ENCODE results near the gene EXOC3L4. TPM values are rescaled to one million over a fixed set of nuclear protein-coding genes. Genes with fewer than 3 reads are reported as not detected.
"Not testable (repeated sequence)": the region's sequence is repeated elsewhere in the genome, so short reads cannot be mapped to it uniquely, and the experiment has no call there.

Gene EXOC3L4
- polyA plus RNA-seq, 1 of the 3 experiments (the other 2 are of a cell fraction): 0.46 TPM

DNA sequence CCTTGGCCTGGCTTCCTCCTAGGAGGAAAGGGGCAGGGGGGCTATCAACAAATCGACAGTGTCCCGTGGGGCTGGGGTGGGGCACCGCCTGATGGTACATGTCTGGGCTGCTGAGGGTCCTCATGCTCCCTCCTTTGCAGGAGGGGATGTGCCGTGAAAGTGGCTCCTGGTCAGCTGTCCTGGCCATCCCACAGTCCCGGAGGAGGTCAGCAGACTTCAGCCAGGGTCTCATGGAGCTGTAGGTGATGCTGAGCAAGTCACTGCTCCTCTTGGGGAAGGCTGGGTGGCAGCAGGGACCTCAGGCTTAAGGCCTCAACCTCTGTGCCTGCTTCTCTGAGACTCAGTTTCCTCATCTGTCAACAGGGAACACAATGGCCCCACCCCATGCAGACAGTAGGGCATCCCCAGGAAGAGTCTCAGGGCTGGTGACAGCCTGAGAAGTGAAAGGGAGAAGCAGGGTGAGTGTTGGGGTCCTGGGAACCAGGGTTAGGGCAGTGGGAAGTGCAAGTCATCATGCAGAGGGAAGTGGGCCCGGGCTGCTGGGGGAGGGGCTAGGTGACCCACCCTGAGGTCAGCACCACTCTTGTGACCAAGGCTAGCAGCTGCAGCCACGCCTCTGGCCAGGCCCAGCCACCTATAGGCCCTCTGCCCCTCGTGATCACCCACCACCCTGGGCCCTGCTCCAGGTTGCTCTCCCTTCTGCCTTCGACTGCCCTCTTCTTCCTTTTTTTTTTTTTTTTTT is 24.3 kb downstream of the EXOC3L4 start:
- POLR2A ChIA-PET: no interaction called here

DNA sequence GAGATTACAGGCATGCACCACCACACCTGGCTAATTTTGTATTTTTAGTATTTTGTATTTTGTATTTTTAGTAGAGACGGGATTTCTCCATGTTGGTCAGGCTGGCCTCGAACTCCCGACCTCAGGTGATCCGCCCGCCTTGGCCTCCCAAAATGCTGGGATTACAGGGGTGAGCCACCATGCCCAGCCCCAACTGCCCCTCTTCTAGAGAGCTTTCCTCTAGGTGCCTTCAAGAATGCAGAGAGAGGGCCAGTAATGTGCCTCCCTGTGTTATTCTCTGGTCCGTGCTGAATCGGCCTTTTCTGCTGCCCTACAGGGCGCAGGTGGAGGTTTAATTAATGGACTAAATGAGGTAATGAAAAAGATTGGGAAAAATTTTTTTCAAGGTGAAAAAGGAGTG is 25.0 kb downstream of the EXOC3L4 start:
- H3K36me3 ChIP-seq (replicated peaks in 1 of 2; ENCODE audit: control insufficient read depth in 1 of 2, insufficient read depth in 2 of 2, low read length in 1 of 2); H3F3A ChIP-seq (replicated peaks; ENCODE audit: insufficient read depth); H3K27ac ChIP-seq (ENCODE audit: low read depth in 2 of 2, low read length in 1 of 2); POLR2A ChIA-PET; H3K4me3 ChIP-seq (ENCODE audit: low read depth in 2 of 2, low read length in 1 of 2); H3K27me3 ChIP-seq (ENCODE audit: insufficient read depth); H4K20me1 ChIP-seq (ENCODE audit: insufficient read depth); H3K4me2 ChIP-seq; H3K9me2 ChIP-seq; H3K9ac ChIP-seq; H3K79me2 ChIP-seq (ENCODE audit: insufficient read depth); DNase-seq; H2AFZ ChIP-seq (ENCODE audit: low read depth); H3K9me3 ChIP-seq: not testable (repeated sequence)
- CTCF ChIA-PET: interaction anchor here (0.8 to 7.8 kb wide), 2 partner anchors 15 to 67 kb away, joined by 3 to 81 read pairs; no protein-coding TSS in a partner anchor
- 90% methylated on average over 8 of the region's 8 CpGs for WGBS (ENCODE audit: low lambda C conversion rate)
- H3K4me1 ChIP-seq (ENCODE audit: control insufficient read depth in 1 of 2, insufficient read depth in 2 of 2, low read depth in 1 of 2, low read length in 1 of 2): peaks cover 11 to 20% of the 10 kb centered on the region in 2 experiments

More for the DNA sequence above, 24.3 kb downstream of the EXOC3L4 start:
- 92% methylated on average over 9 of the region's 9 CpGs for WGBS (ENCODE audit: low lambda C conversion rate)
- TF ChIP-seq EZH2phosphoT487 (IDR thresholded peaks at IDR 0.05; ENCODE audit: borderline replicate concordance, low read depth): no peak
- TF ChIP-seq, protein P1, sequence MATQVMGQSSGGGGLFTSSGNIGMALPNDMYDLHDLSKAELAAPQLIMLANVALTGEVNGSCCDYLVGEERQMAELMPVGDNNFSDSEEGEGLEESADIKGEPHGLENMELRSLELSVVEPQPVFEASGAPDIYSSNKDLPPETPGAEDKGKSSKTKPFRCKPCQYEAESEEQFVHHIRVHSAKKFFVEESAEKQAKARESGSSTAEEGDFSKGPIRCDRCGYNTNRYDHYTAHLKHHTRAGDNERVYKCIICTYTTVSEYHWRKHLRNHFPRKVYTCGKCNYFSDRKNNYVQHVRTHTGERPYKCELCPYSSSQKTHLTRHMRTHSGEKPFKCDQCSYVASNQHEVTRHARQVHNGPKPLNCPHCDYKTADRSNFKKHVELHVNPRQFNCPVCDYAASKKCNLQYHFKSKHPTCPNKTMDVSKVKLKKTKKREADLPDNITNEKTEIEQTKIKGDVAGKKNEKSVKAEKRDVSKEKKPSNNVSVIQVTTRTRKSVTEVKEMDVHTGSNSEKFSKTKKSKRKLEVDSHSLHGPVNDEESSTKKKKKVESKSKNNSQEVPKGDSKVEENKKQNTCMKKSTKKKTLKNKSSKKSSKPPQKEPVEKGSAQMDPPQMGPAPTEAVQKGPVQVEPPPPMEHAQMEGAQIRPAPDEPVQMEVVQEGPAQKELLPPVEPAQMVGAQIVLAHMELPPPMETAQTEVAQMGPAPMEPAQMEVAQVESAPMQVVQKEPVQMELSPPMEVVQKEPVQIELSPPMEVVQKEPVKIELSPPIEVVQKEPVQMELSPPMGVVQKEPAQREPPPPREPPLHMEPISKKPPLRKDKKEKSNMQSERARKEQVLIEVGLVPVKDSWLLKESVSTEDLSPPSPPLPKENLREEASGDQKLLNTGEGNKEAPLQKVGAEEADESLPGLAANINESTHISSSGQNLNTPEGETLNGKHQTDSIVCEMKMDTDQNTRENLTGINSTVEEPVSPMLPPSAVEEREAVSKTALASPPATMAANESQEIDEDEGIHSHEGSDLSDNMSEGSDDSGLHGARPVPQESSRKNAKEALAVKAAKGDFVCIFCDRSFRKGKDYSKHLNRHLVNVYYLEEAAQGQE (IDR thresholded peaks at IDR 0.05; ENCODE audit: low read depth, low read length): no peak
- CTCF ChIA-PET: interaction anchor here (0.8 to 7.8 kb wide), 2 partner anchors 15 to 67 kb away, joined by 3 to 81 read pairs; no protein-coding TSS in a partner anchor
- Histone ChIP-seq H3F3A (replicated peaks; ENCODE audit: insufficient read depth) (peaks cover 5% of the 10 kb centered on the region), H3K36me3 (replicated peaks in 1 of 2; ENCODE audit: control insufficient read depth in 1 of 2, insufficient read depth in 2 of 2, low read length in 1 of 2) (no peaks in the 10 kb centered on the region), H2AFZ (ENCODE audit: low read depth) (no peak overlapping the region), H3K27me3 (ENCODE audit: insufficient read depth) (no peaks in the 10 kb centered on the region), H3K9ac (no peak overlapping the region), H3K9me2 (no peaks in the 10 kb centered on the region), H3K27ac (ENCODE audit: low read depth in 2 of 2, low read length in 1 of 2) (no peak overlapping the region), H3K79me2 (ENCODE audit: insufficient read depth) (no peaks in the 10 kb centered on the region), H4K20me1 (ENCODE audit: insufficient read depth) (no peaks in the 10 kb centered on the region), H3K4me1 (ENCODE audit: control insufficient read depth in 1 of 2, insufficient read depth in 2 of 2, low read depth in 1 of 2, low read length in 1 of 2) (peaks cover 11 to 20% of the 10 kb centered on the region in 2 experiments), H3K9me3 (no peaks in the 10 kb centered on the region), H3K4me2 (no peak overlapping the region), H3K4me3 (ENCODE audit: low read depth in 2 of 2, low read length in 1 of 2) (no peak overlapping the region)
- no peak for DNase-seq

DNA sequence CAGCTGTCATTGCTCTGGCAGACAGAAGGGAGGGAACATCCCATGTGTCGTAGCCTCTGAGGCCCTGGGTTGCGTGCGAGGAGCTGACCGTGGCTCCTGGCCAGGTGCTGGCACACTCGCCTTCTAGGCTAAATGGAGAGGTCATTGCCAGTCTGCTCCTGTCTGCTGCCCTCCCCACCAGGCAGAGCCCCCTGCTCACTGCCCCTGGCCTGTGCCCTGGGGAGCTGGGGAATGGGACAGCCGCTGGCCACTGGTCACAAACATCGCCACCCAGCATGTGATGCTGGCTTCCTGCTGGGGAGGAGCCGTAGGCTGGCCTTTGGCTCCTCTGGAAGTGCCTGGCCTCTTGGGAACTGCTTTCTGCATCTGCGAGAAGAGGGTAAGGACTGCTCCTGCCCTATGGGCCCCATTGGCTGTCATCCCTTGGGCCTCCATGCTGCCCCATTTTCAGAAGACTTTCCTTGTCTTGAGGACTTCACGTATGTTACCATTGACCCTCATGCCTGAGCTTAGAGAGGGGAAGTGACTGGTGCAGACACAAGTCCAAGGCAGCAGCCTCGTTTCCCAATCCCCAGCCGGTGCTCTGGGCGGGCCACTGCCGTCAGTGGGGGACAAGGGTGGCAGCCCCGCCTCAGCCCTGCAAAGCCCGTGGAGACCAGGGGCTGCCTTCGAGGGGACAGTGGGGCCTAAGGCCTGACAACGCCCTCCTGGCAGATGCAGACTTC is 26.8 kb downstream of the EXOC3L4 start:
- no peaks in the 10 kb centered on the region for H3K36me3 ChIP-seq (replicated peaks in 1 of 2; ENCODE audit: control insufficient read depth in 1 of 2, insufficient read depth in 2 of 2, low read length in 1 of 2)
- POLR2A ChIA-PET: no interaction called here

More for the DNA sequence above, 26.8 kb downstream of the EXOC3L4 start:
- H3F3A ChIP-seq (replicated peaks; ENCODE audit: insufficient read depth): peaks cover 8% of the 10 kb centered on the region
- no peaks in the 10 kb centered on the region for H4K20me1 ChIP-seq (ENCODE audit: insufficient read depth)
- no peak overlapping the region for H2AFZ ChIP-seq (ENCODE audit: low read depth)
- no peaks in the 10 kb centered on the region for H3K27me3 ChIP-seq (ENCODE audit: insufficient read depth)
- TF ChIP-seq, protein P2, sequence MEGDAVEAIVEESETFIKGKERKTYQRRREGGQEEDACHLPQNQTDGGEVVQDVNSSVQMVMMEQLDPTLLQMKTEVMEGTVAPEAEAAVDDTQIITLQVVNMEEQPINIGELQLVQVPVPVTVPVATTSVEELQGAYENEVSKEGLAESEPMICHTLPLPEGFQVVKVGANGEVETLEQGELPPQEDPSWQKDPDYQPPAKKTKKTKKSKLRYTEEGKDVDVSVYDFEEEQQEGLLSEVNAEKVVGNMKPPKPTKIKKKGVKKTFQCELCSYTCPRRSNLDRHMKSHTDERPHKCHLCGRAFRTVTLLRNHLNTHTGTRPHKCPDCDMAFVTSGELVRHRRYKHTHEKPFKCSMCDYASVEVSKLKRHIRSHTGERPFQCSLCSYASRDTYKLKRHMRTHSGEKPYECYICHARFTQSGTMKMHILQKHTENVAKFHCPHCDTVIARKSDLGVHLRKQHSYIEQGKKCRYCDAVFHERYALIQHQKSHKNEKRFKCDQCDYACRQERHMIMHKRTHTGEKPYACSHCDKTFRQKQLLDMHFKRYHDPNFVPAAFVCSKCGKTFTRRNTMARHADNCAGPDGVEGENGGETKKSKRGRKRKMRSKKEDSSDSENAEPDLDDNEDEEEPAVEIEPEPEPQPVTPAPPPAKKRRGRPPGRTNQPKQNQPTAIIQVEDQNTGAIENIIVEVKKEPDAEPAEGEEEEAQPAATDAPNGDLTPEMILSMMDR (IDR thresholded peaks at IDR 0.05): no peak
- no peak for TF ChIP-seq RAD21 (IDR thresholded peaks at IDR 0.05; ENCODE audit: low read length)
- no peak for TF ChIP-seq TCF12 (IDR thresholded peaks at IDR 0.05)
- TF ChIP-seq POLR2AphosphoS5 (IDR thresholded peaks at IDR 0.05; ENCODE audit: low read depth, low read length): no peak
- no peak for TF ChIP-seq NRF1 (IDR thresholded peaks at IDR 0.05; ENCODE audit: low read depth, low read length)
- no peak for TF ChIP-seq TAF1 (IDR thresholded peaks at IDR 0.05; ENCODE audit: borderline replicate concordance, low read depth, low read length)
- CTCF ChIA-PET: interaction anchor here (0.7 to 7.8 kb wide), 3 partner anchors 17 to 171 kb away, joined by 4 to 81 read pairs (median 4); no protein-coding TSS in a partner anchor
- peak overlapping the region in 1 of 2 experiments; percentile 69; a peak in 2 of 4 replicates for H3K27ac ChIP-seq (ENCODE audit: low read depth in 2 of 2, low read length in 1 of 2)
- H3K4me2 ChIP-seq: no peak overlapping the region
- 67% methylated on average over 16 of the region's 18 CpGs for WGBS (ENCODE audit: low lambda C conversion rate)
- H3K4me3 ChIP-seq (ENCODE audit: low read depth in 2 of 2, low read length in 1 of 2): no peak overlapping the region
- no peaks in the 10 kb centered on the region for H3K9me3 ChIP-seq
- H3K9ac ChIP-seq: no peak overlapping the region
- H3K9me2 ChIP-seq: no peaks in the 10 kb centered on the region
- peaks cover 11 to 20% of the 10 kb centered on the region in 2 experiments for H3K4me1 ChIP-seq (ENCODE audit: control insufficient read depth in 1 of 2, insufficient read depth in 2 of 2, low read depth in 1 of 2, low read length in 1 of 2)
- DNase-seq: no peak
- no peaks in the 10 kb centered on the region for H3K79me2 ChIP-seq (ENCODE audit: insufficient read depth)

All from SK-N-SH (cell line).